CD4-positive, alpha-beta T cell treated with Interleukin-1 beta for 1 hour (primary cell): Measurements from ENCODE around the gene TREML2.
A peak's percentile ranks its signal among the peaks of the same experiment; 100 is the strongest.
"Not testable (repeated sequence)": the region's sequence is repeated elsewhere in the genome, so short reads cannot be mapped to it uniquely, and the experiment has no call there.

Source experiments
- DNase-seq, 2 donors: peaks; one replicate each; pipeline ENCODE4 v3.0.0-alpha.2; 2020 to 2022

The TREML2 gene

DNA sequence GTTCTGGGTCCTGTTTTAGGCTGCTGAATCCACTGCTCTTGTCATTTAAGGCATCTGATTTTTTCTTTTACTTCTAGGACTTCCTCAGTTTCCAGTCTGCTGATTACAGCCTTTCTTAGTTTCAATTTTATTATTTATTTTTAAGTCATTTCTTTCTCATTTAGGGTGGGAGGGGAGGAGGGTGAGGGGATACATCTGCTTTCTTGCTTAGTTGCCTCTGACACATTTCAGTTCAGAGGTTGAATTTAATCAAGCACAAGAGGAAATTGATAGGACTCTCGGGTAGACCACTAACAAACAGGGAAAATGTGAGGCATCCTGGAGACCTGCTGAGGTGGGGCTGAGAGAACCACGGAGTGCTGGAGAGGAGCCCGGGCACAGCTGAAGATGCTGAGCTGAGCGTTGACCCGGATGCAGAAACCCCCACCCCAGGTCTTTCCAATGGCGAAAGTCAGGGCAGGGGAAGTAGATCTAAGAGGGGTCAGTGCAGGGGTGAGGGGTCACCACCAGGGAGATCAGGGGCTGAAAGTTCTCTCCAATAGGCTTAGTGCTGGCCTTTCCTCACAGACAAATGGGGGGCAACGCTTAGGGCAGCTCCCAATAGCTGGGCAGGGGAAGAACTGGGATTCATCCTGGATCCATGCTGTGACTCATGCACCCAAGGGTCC, 7.6 kb upstream of the TREML2 start:
- no peak for DNase-seq

DNA sequence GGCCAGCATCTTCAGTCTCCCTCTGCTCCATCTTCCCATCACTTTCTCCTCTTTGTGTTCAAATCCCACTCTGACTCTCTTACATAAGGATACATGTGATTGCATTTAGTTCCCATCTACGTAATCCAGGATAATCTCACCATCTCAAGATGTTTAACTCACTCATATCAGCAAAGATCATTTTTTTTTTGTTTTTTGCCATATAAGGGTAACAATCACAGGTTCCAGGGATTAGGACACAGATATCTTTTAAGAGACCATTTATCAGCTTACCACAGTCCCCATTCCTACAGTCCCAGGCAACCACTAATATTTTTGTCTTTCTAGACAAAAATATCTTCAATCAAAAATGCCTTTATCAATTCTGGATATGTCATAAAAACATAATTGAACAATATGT, 3.2 kb upstream of the TREML2 start:
- no peak for DNase-seq

DNA sequence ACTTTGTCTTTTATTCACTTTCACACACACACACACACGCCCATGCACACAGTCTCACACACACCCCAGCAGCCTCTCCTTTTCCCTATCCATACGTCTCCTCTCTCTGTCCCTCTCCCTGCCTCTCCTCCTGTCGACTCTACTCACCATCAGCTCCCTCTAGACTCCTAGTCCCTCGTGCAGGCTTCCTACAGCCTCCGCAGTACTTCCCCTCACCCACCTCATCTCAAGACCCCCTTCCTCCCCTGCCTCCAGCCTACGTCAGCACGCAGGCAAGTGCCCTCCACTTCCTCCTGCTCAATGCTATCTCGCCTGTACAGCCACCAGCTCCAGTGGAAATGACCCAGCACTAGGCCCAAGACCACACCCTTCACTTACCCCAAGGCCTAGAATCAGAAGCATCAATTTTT, 820 bp upstream of the TREML2 start:
- DNase-seq: peak in 1 of 2 donors; percentile 43

DNA sequence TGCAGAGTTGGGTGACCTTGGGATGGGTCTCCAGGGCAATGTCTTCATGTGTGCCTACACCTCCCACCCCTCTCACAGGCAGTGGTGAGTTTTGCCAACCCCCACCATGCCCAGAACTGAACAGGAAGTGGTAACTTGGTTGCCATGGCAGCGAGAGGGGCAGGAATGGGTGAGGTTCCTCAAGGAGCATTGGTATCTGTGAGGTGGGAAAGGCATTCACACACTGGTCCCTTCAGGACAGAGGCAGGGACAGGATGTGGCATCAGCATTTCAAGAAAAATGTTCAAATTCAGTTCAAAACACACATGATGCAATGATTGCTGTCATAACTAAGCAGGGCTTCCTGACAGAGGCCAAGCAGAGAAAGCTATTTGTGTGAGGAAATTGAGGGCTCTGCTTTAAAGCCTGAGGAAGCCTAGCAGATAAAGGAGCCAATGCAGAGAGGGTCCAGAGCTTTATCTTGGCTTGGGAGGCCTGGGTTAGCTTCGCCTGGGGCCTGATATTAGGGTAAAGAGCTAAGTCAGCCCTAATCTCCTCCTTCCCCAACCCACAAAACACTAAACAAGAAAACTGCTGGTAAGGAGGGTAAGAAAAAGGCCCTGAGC, 551 bp downstream of the TREML2 start:
- peak; percentile 76 to 78 for DNase-seq

DNA sequence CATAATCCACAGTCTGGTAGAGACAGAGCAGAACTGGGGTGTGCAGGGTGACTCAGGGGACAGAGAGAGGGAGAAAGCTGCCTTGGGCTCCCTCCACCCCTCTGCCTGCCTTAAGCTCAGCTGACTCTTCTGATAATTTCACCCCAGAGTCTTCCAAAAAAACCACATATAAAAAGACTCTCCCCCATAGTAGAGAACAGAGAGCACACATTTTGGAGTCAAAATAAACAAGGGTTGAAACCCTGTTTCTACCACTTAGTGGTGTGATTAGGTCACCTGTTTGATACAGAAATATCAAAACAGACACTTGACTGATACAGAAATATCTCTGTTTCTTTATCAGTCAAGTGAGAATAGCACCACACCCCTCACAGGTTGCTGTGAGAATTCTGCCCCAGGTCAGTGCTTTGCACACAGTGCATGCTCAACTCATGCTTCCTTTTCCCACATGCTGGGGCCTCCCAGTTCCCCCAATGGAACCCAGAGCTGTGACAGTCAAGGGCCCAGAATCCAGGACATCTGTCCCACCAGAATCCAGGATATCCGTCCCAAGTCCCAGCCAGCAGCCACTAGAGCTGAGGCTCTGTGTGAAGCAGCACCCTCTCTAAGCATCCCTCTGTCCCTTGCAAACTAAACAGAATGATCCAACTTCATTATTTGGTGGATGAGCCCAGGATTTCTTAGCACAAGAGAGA, 1.2 kb downstream of the TREML2 start:
- DNase-seq: peak; percentile 24 to 33

DNA sequence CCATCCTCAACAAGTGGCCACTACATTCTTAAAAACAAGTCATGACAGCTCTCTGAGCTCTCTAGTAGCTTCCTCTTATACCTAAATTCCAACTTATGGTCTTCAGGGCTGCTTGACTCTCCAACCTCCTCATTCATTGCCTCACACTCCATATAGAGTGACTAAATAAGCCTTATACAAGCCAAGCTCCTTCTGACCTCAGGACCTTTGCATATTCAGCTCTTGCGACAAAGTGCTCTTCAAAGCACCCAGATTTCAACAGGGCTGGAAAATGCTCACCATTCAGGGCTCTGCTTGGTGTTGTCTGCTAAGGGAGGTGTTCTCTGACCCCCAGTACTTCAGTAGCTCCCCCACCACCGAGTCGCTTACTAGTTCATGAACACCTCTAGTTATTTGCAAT, 3.7 kb downstream of the TREML2 start:
- no peak for DNase-seq

DNA sequence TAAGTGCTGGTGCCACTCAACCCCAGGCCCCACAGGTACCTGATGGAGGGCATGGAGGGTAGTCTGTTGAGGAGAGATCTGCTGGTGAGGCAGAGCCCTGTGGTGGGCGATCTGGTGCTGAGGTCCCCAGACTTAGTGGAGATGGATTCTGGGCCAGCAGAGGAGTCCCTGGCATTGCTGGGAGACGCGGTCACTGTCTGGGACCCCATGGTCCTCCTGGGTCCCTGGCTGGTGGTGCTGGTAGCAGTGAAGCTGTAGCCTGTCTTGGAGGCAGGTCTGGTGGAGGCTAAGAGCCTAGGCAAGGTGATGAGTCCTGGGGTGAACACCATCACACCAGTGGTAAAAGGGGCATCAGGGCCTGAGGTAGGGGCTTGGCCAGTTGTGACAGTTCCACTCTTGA, 6.6 kb downstream of the TREML2 start:
- no peak for DNase-seq

DNA sequence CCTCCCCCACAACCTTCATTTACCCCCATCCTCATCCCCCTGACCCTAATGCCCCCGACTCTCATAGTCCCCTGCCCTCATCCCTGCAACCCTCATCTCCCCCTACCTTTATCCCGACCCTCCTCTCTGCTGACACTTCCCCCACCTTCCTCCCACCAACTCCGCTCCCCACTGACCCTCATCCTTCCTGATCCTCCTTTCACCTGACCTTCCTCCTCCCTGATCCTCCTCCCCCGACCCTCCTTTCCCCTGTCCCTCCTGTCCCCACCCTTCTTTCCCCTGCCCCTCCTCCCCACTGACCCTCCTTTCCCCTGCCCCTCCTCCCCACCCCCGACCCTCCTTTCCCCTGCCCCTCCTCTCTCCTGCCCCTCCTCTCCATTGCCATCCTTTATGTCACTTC, 7.1 kb downstream of the TREML2 start:
- no peak for DNase-seq

DNA sequence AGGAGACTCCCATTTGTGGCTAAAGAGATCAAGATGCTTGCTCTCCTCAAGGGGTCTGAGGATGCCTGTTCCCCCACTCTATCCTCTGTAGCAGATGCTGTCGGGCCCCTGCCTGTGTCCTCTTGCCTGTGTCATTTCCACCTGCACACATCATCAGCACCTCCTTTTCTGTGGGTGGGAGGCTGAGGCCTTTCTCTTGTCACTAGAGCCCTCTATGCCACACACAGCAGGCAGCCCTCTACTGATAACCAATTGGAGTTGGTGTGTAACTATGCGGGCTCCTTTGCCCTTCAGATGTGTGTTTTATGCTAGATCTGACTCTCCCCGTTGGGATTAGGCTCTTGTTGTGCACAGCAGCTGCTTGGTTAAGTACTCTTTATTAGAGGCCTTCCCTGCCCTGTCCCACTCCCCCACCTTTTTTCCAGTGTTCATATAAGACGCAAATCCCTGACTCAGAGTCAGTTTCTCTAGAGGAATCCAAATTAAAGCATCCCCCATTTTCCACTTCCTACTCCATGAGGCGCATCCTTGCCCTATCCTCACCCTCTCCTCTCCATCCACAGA, 7.7 kb downstream of the TREML2 start:
- no peak for DNase-seq

DNA sequence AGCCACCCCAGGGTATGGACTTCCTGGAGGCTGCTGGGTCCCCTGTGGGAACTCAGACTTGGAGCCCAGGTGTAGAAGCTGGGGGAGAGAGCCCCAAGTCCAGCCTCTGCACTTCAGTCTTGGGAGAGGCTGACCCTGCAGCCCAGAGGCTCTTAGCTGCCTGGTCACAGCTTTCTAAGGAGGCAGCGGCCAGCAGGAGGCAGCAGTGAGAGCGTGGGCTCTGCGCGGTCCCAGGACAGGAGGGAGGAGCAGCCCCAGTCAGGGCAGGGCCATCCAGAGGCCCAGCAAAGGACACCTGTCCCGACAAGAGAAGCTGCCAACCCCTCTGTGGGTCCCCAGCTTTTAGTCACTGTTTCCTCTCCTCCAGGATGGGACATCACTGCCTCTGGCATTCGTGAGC, 9.4 kb downstream of the TREML2 start:
- DNase-seq: peak; percentile 34 to 44

DNA sequence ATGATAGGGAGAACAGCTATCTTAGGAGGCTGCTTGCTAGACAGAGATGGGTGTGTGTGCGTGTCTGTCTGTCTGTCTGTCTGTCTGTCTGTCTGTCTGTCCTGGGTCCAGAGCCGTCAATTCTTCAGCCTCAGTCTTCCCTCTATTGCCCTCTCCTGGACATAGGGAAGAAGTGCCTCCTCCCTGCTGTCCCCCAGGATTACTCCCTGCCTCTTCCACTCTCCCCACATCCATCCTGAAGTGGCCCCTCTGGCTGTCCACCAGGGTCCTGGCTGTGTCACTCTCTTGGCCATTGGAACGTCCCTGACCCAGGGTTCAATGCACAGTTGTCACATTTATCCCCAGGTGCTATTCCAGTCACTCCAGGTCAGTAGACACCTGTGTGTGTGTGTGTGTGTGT, 10.2 kb downstream of the TREML2 start:
- DNase-seq: no peak

DNA sequence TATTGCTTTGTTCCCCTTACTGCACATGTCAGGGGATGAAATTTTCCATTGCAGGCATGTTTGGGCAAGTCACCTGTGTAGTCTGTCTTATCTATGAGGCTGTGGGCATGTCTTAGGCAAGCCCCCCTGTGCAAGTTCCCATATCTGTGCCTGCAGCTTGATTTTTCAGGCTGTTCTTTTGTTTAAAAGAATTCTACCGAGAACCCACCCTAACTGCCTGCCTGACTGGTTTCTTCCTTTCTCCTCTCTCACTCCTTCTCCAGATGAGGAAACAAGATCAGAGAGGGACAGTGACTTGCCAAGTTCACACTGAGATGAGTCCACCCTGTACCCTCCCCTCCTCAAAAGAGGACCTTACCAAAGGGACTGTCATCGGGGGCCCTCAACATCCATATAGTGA, 11.0 kb downstream of the TREML2 start:
- no peak for DNase-seq

DNA sequence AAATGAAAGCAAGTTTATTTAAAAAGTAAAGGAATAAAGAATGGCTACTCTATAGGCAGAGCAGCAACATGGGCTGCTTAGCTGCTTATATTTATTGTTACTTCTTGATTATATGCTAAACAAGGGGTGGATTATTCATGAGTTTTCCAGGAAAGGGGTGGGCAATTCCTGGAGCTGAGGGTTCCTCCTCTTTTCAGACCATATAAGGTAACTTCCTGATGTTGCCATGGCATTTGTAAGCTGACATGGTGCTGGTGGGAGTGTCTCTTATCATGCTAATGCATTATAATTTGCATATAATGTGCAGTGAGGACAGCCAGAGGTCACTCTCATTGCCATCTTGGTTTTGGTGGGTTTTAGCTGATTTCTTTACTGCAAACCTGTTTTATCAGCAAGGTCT, 11.9 kb downstream of the TREML2 start:
- not testable (repeated sequence) for DNase-seq

DNA sequence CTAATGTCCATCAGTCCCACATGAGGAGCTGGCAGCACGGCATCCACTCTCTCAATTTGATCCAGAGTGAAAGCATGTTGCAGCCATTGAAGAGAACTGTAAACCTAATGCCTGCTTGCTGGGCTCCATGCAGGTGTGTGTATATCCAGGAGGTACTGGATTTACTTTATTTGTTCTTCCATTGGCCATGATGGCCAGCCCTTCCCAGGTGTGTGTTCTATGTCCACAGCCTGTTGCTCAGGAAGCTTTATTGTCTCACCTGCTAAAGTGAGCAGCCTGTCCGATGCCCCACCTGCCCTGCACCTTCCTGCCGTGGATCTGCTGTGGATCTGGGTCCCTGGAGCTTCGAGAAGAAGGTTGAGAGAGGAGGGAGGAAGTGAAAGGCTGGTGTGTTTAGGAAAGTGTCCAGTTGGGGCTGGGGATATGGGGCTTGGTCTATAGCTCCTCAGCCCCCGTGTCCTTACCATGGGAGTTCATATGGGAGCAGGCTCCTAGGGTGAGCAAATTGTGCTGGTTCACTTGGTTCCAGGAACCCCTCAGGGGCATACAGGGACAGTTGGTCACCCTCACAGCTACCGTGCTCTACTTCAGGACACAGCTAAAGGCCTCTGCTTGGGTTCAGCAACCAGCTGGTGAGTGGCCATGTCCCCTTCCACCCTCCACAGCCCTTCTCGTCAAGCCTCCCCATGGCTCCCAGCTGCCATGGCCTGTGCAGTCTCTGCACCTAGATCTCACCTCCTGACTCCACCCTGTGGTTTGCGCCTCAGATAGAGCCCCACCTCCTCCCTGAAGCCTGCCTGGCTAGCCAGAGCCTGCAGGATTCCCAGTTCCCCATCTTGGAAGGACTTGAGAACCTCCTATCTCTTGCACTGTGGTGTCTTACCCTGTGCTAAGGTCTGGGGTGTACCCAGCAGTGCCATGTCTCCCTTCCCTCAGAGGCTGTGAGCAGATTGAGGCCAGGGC, 12.7 kb downstream of the TREML2 start:
- no peak for DNase-seq

DNA sequence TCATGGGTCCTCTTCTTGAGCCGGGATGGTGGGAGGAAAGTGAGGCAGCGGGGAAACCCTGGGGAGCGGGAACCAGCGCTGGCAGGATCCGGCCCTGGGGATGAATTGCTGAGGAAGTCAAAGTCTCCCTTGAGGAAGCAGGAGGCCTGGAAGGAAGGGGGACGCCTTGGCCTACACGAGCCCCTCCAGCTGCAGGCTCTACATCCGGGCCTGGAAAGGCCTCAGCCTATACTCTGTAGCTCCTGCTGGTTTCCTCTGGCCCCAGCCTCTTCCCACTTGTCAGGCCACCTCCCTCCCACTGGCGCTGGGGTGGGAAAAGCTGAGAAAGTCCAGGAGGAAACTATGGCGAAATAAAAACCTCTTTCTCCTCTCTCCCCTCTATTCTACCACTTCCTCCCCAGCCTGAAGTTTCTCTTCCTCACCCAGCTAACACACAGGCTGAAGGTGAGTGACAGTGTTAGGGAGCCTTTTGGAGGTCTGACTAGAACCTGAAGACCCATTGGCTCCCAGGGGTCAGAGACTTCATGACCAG, 14.9 kb downstream of the TREML2 start:
- no peak for DNase-seq

DNA sequence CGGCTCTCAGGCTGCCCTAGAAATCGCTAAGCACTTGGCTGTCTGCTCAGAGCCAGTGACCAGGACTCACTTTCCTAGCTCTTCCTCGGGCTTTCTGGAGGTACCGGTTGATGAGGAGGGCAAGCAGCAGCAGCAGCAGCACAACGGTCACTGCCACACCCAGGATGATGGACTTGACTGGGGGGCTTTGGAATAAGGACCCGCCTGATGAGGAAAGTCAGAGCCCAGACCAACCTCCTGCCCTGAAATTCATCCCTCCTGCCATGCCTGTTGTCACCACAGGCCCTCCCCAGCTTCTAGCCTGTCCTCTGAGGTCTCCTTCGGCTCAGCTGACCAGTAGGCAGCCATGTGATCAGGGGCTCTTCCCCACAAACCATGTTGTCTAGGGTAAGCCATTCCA, 16.2 kb downstream of the TREML2 start:
- DNase-seq: no peak

DNA sequence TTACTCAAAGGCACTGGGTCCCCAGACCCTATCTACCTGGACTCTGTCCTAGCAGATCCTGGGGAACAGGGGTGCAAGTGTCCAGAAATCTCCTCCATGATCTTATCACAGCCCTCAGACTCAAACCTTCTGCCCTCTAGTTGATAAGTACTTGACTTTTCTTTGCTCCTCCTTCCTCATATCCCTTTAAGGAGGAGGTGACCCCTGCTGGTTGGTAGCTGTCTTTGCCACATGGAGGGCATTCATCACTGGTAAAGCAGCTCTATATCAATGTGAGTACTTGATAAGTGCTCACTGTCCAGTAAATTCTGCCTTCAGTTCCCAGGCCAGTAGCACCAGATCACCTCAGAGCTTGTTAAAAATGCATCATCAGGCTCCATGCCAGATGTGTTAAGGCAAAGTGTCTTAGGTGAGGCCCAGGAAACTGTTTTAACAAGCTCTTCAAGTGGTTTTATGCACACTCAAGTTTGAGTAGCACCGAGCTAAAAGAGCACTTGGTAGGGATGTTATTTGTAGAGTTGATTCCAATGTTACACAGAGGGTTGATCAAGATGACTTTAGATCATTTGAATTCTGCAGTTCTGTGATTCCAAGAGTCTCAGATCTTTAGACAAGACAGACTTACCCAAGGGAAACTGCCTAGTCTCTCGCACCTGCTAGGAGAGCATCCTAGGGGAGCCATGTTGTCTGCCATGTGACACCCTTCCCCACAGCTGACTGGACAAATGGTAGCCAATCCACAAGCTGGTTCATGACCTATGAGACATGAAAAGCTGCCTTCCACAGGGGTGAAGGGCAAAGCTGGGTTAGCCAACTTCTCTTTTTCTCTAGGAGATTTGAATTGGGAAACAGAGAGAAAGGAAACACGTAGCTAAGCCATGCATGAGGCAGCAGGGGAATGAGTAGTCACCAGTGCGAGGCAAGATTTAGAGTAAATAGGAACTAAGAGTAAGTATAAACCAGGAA, 18.6 kb downstream of the TREML2 start:
- peak; percentile 69 to 71 for DNase-seq

DNA sequence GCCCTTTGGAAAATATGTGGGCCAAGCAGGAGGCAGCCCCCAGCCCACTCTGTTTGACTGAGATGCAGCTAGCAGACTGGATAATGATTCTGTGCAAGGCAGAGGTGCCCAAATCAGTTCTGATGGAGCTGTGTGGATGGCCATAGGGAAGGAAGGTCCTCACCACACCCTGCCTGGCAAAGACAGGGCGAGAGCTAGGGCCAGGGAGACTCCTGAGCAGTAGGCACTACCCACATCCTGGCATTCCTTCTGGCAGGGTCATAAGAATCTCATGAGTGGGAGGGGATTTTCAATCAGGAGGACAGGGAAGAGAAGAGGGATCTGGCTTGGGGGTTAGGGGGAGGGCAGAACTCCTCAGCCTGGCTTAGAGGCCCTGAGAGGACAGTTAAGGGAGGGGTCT, 19.4 kb downstream of the TREML2 start:
- DNase-seq: no peak

DNA sequence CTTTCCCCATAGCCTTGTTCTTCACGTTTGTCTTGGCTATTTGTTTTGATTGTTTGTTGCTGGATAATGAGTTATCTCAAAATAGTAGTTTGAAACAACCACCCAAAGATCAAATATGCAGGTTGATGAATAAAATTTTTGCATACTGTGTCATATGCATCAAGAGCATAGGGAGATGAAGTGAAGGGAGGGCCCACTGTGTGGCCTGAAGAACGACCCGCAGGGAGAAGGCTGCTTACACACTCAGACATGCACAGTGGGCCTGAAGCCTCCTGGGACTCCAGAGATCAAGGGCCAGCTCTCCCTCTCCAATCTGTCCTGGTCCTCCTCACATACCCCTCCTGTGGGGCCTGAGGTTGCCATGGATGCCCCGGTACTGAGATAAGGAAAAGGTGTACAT, 21.8 kb downstream of the TREML2 start:
- DNase-seq: no peak

DNA sequence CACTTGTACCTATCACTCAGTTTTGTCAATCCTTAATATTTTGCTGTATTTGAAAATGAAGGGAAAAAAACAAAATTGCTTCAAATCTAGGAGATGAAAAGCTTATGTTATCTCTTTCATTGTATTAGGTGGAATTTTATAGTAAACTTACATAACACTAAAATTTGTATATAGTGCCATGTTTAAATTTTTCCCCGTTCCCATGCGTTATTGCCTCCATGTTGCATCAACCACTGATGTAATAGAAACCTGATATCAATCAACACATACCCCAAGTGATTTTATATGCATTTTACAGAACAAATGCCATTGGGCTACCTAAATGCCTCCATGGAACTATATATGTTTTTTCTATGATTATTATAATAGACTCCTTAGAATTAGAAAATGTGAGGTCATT, 23.3 kb downstream of the TREML2 start:
- no peak for DNase-seq

DNA sequence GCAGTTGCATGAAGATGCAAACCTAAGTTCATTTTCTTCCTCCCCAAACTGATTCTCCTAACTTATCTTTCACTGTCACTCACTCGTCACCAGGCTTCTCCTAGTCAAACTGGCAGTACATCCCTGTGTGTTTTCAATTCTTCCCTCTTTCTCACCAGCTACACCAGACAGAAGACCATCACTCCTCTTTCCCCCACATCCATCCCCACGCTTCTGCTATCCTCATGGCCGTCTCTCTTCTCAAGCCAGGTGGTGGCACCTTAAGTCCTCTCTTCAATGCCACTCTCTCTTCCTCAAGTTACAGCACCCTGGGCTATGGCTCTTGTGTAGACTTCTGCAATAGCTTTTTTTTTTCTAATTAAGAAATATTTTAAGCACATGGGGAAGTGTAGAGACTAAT, 23.7 kb downstream of the TREML2 start:
- DNase-seq: no peak
